ACC112 (cell line): Measurements from ENCODE around the gene TPSB2.
"Not testable (repeated sequence)": the region's sequence is repeated elsewhere in the genome, so short reads cannot be mapped to it uniquely, and the experiment has no call there.

Experiments used
- H2AFZ ChIP-seq: fragments of 200-600 bp; sonication (generic); one replicate; pipeline ENCODE4 v1.6.0; 2017; ENCODE audit warnings: antibody characterized with exemption, low read length; ENCODE audit not compliant: unreplicated experiment
- H3K27ac ChIP-seq: fragments of 200-600 bp; sonication (generic); 2 replicates; pipeline ENCODE4 v1.5.1; 2014; ENCODE audit warnings: low read depth, mild to moderate bottlenecking, antibody characterized with exemption, low read length, moderate library complexity
- H3K27me3 ChIP-seq: fragments of 200-600 bp; sonication (generic); 2 replicates; pipeline ENCODE4 v1.6.1; 2014; ENCODE audit warnings: mild to moderate bottlenecking, antibody characterized with exemption, low read length, moderate library complexity, mixed read lengths; ENCODE audit not compliant: insufficient read depth
- H3K36me3 ChIP-seq: fragments of 200-600 bp; sonication (generic); 2 replicates; pipeline ENCODE4 v1.6.1; 2016; ENCODE audit warnings: mild to moderate bottlenecking, antibody characterized with exemption, low read length, moderate library complexity, mixed read lengths; ENCODE audit not compliant: insufficient read depth
- H3K4me1 ChIP-seq: fragments of 200-600 bp; sonication (generic); one replicate; pipeline ENCODE4 v1.6.1; 2016; ENCODE audit warnings: low read length, mixed read lengths; ENCODE audit not compliant: insufficient read depth, unreplicated experiment, control insufficient read depth
- H3K4me3 ChIP-seq: fragments of 200-600 bp; sonication (generic); 2 replicates; pipeline ENCODE4 v1.5.1; 2014; ENCODE audit warnings: mild to moderate bottlenecking, low read depth, low read length
- H3K79me2 ChIP-seq: fragments of 200-600 bp; sonication (generic); one replicate; pipeline ENCODE4 v1.6.0; 2016; ENCODE audit warnings: low read length; ENCODE audit not compliant: control insufficient read depth, unreplicated experiment, insufficient read depth

TPSB2 gene

DNA sequence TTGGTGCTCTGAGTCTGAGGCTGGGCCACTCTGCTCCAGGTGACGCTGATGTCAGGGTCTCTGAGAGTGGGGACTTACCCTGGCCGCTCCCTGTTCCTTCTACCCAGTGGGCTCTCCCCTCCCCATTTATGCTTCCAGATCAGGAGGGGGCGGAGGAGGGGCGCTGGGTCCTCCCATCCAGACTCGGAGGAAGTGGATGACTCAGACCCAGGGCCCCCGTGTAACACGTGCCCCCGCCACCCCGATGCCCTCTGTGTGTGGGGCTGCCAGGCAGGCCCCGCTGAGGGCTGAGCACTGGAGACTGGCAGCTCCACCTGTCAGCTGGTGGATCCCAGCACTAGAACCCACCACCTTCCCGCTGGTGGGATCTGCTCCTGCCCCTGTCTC is at the start of gene TPSB2:
TPSB2 (minus strand) TSS at position 101 of the 387 bp plus-strand sequence. CDS start 233 bp downstream, outside the sequence.
- H3K4me1 ChIP-seq, H3K27me3 ChIP-seq, H2AFZ ChIP-seq, H3K79me2 ChIP-seq, H3K36me3 ChIP-seq, H3K27ac ChIP-seq, H3K4me3 ChIP-seq: not testable (repeated sequence)

DNA sequence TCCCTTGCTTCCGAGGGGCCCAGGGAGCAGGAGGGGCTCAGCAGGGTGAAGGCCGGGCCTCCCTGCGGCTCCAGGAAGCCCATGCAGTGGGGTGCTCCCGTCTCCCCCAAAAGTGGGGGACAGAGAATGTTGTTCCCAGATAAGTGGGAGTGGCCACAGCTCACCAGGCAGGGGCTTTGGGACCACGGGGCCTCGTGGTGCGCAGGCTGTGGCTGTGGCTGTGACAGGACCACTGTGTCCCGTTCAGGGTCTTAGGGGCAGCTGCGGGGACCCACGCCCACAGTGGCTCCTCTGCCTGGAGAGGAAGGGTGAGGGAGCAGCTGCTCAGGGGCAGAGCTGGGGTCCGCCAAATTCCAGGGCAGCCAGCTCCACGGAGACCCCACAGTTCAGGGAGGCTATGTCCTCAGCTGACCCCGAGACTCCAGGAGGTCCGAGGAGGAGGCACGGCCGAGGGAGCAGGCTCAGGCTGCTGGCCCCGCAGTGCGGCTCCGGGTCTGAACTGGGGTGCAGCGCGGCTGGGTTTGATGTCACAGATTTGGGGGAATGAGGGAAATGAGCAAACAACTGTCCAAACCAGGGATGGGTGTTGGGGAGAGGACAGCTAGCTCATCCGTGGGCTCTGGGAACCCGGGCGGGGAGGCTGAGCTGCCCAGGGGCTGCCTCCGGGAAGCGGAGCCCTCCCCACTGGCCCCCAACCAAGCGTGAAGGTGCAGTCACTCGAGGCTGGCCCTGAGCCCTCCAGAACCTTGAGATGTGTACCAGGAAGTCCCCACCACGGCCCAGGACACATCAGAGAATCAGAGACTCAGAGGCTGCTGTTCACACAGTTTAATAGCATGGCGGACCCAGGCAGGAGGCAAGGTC is 49.3 kb upstream of the TPSB2 start:
- peaks cover 43% of the 10 kb centered on the region for H3K27me3 ChIP-seq
- no peaks in the 10 kb centered on the region for H3K79me2 ChIP-seq
- no peaks in the 10 kb centered on the region for H3K36me3 ChIP-seq
- H3K4me1 ChIP-seq = no peaks in the 10 kb centered on the region
- H2AFZ ChIP-seq = no peak overlapping the region
- H3K4me3 ChIP-seq = no peak overlapping the region
- no peak overlapping the region for H3K27ac ChIP-seq

DNA sequence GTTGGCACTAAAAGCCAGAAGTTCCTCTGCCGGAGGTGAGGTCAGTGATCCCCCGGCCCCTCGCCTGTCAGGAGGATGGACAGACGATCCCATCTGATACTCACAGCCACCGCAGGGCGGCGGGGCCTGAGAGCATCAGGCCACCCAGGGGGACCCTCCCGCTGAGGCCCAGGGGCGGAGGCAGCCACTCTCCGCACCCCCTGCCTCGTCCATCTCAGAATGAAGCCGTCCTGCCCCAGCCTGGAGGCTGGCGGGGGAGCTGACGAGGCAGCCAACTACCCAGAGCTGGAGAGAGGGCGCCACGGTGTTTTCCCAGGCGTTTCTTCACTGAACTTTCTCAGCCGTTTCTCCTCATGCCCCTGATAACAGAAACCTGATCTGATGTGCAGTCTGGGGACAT is 48.5 kb upstream of the TPSB2 start:
- H3K4me3 ChIP-seq = no peak overlapping the region
- no peaks in the 10 kb centered on the region for H3K4me1 ChIP-seq

DNA sequence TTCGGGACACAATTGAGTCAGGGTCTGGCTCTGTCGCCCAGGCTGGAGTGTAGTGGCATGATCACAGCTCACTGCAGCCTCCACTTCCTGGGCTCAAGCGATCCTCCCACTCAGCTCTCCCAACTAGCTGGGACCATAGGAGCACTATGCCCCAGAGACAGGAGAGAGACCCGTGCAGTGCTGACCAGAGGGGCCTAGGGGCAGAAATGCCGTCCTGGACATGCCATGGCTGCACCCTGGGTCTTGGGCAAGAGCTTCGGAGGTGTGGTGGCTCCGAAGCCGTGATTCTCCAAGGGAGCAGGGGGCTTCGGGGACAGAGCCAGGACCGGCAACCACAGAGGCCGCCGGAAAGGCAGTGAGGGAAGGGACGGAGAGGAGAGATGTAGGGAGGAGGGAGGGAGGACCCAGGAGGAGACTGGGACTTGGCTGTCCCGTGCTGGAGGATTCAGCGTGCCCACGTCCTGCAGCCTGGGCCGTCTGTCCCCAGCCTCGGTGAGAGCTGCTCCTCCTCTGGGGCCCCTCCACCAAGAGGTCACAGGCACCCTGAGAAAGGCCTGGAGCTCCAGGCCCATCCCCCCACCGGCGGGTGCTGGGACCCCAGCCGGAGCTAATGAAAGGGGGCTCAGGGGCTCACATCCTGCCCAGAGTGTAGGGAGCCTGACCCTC is 47.8 kb upstream of the TPSB2 start:
- no peaks in the 10 kb centered on the region for H3K4me1 ChIP-seq

More for the DNA sequence above, 48.5 kb upstream of the TPSB2 start:
- Histone ChIP-seq H3K27me3 (peaks cover 37% of the 10 kb centered on the region), H2AFZ (no peak overlapping the region), H3K36me3 (no peaks in the 10 kb centered on the region), H3K79me2 (no peaks in the 10 kb centered on the region), H3K27ac (no peak overlapping the region)

DNA sequence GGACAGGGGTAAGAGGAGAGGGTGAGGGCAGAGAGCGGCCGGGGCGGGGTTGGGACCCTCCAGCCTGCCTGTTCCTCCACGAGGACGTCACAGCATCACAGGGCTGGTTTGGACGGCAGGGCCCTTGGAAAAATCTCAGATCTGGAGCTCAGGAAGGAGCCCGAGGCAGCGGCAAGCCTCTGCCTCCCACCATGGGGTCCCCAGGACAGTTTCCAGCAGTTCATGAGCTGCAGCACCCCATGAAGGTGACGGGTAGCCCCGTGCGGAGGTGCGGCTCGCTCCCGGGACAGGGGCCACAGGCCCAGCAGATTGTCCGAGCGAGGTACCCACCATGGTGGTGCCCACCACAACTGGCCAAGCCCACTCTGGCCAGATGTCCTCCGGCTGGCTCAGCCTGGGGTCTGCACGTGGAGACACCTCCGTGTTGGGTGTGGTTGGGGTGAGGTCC is 47.2 kb upstream of the TPSB2 start:
- H3K79me2 ChIP-seq = no peaks in the 10 kb centered on the region
- H3K27ac ChIP-seq = no peak overlapping the region
- peaks cover 44% of the 10 kb centered on the region for H3K27me3 ChIP-seq
- no peak overlapping the region for H3K4me3 ChIP-seq
- no peak overlapping the region for H2AFZ ChIP-seq
- H3K36me3 ChIP-seq = no peaks in the 10 kb centered on the region
- H3K4me1 ChIP-seq = no peaks in the 10 kb centered on the region

More for the DNA sequence above, 47.8 kb upstream of the TPSB2 start:
- H3K36me3 ChIP-seq = no peaks in the 10 kb centered on the region
- no peak overlapping the region for H3K27ac ChIP-seq
- H3K27me3 ChIP-seq = peaks cover 39% of the 10 kb centered on the region
- no peaks in the 10 kb centered on the region for H3K79me2 ChIP-seq
- no peak overlapping the region for H3K4me3 ChIP-seq
- H2AFZ ChIP-seq = no peak overlapping the region

DNA sequence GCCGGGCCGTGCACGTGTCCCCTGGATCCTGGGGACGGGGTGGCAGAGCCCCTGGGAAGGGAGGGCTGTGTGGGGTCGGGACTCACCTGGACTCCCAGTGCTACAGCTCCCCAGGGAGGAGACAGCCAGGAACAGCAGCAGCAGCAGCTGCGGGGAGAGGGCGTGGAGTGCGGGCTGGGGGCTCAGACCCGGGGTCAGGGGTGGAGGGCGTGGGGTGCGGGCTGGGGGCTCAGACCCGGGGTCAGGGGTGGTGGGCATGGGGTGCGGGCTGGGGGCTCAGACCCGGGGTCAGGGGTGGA is 46.5 kb upstream of the TPSB2 start:
- Histone ChIP-seq H3K36me3 (no peaks in the 10 kb centered on the region), H2AFZ (no peak overlapping the region), H3K27me3 (peaks cover 46% of the 10 kb centered on the region), H3K4me1 (no peaks in the 10 kb centered on the region), H3K79me2 (no peaks in the 10 kb centered on the region), H3K4me3 (no peak overlapping the region), H3K27ac (no peak overlapping the region)

DNA sequence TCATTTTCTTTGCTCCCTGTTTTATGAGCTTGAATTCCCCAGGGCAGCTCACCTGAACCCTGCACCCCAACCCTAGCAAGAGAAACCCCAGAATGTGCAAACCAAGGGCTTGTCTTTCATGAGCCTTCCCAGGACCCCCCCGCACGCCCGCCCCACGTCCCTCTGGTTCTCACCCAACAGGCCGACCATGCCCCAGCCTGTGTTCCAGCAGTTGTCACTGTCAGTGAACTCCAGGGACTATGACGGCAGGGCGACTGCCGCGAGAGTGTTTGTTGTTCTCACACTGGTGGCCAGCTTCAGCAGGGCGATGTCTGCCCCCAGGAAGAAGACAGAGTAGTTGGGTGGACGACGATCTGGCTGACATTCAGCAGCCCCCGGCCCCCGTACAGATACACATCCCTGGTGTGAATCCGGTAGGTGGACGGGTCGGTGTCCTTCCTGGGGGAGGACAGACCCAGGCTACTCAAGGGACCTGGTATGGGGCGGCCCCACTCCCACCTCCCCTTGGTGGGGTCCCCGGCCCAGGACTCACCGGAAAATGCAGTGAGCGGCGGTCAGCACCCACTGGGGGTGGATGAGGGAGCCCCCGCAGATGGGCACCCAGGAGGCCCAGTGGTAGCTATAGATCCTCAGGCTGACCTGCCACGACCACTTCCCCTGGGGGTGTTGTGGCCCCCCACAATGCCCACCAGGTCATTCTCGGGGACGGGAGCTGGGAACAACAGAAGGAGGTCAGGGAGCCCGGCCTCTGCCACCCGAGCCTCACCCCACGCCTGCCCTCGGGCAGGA is 46.0 kb upstream of the TPSB2 start:
- Histone ChIP-seq H3K36me3 (no peaks in the 10 kb centered on the region), H3K27me3 (peaks cover 46% of the 10 kb centered on the region)

DNA sequence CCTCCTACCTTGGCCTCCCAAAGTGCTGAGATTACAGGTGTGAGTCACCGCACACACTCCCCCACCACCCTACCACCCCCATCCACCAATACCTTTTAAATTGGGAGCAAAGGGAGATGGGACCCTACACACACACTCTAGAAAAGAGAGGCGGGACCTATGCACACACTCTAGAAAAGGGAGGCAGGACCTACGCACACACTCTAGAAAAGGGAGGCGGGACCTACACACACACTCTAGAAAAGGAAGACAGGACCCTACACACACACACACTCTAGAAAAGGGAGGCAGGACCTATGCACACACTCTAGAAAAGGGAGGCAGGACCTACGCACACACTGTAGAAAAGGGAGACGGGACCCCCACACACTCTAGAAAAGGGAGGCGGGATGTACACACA is 44.8 kb upstream of the TPSB2 start:
- Histone ChIP-seq H3K4me3 (no peak overlapping the region), H2AFZ (no peak overlapping the region), H3K36me3 (no peaks in the 10 kb centered on the region), H3K27me3 (peaks cover 48% of the 10 kb centered on the region), H3K4me1 (no peaks in the 10 kb centered on the region), H3K27ac (no peak overlapping the region), H3K79me2 (no peaks in the 10 kb centered on the region)

More for the DNA sequence above, 46.0 kb upstream of the TPSB2 start:
- no peaks in the 10 kb centered on the region for H3K4me1 ChIP-seq
- no peak overlapping the region for H3K4me3 ChIP-seq
- H3K27ac ChIP-seq = no peak overlapping the region
- H3K79me2 ChIP-seq = no peaks in the 10 kb centered on the region
- no peak overlapping the region for H2AFZ ChIP-seq

DNA sequence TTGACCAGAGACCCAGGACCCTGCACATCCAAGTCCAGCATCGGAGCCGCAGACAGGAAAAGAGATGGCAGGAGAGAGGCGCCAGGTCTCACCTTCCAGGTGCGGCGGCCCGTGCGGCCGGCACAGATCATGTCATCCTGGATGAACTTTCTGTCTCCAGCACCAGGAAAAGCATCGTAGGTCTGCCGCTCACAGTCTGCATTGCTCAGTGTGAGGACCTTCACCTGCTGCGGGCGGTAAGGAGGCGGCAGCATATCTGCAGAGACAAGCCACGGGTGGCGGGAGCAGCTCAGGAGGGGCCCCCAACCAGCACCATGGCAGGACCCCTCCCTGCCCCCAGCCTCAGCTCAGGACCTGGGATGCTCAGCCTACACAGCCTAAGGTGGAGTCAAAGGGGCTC is 43.8 kb upstream of the TPSB2 start:
- H3K4me3 ChIP-seq = no peak overlapping the region
- H3K27me3 ChIP-seq = peaks cover 42% of the 10 kb centered on the region
- H3K4me1 ChIP-seq = no peaks in the 10 kb centered on the region
- no peak overlapping the region for H3K27ac ChIP-seq
- no peaks in the 10 kb centered on the region for H3K79me2 ChIP-seq
- no peak overlapping the region for H2AFZ ChIP-seq
- H3K36me3 ChIP-seq = no peaks in the 10 kb centered on the region

DNA sequence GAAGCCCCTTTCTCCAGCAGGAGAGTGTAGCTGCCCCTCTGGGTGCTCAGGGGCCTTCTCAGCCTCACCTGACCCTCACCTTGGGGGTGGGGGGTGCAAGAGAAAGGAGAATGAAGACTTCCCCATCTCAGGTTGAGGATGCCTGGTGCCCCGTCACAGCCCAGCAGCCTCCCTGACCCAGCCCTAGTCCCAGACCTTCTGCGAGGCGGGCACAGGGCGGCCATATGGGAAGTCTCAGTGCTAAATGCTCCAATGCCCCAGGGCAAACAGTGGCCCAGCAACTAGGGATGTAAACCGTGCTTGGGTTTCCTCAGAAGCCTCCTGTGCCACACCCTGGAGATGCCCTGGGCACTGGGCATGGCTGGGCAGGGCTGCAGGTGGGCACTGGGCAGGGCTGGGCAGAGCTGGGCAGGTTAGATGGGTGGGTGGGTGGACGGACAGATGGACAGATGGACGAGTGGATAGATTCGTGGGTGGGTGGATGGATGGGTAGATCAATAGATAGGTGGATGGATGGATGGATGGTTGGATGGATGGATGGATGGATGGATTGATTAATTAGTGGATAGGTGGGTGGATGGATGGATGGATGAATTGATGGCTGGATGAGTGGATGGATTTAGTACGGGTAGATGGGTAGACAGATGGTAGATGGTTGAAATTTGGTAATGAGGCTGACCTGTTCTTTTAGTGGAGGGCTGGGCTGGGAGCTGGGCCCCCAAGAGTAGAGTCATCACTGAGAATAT is 42.6 kb upstream of the TPSB2 start:
- Histone ChIP-seq H3K4me1 (no peaks in the 10 kb centered on the region), H3K27ac (no peak overlapping the region), H3K4me3 (no peak overlapping the region)

More for the DNA sequence above, 42.6 kb upstream of the TPSB2 start:
- Histone ChIP-seq H3K79me2 (no peaks in the 10 kb centered on the region), H3K36me3 (no peaks in the 10 kb centered on the region), H2AFZ (no peak overlapping the region), H3K27me3 (peaks cover 33% of the 10 kb centered on the region)
